GM12801 (cell line): ENCODE results near the gene CRAT.

Source experiments
- CTCF ChIP-seq: IDR thresholded peaks from one replicate; pipeline ENCODE4 v1.5.1; 2011; ENCODE audit warnings: control low read depth; ENCODE audit not compliant: insufficient read length; ENCODE audit errors: extremely low read depth

Gene CRAT

DNA sequence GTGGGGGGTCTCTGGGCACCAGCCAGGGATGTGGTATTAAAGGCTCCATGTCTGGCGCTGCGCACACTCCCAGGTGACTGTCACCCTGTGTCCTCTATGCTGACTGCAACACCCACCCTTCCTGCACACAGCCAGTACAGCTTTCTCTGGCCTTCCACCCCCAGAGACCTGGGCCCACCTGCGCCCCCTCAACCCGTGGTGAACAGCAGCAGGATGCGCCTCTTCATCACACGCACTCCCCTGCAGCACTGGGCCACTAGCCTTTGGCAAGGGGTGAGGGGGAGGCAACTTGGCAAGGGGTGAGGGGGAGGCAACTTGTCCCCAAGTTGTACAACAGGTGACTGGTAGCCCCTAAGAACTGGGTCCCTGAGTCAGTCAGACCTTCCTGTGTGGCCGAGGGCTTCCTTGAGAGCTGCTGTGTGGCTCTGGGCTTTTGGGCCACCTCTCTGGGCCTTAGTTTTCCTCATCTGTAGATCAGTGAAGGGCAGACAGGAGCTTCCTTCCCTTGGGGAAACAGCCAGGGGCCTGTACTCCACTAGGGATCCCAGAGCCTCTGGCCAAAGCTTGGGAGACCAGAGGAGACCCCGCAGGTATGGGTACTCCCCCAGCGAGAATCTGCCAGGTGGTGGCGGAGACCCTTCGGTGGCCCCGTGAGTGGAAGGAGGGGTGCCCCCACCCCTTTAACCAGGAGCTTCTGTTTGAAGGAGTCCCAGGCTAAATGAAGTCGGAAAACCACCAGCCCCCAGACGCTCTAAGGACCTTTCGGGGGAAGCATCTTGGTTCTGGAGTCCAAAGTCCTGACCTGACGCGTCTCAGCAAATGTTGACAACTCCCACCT lies 4.5 kb downstream of the CRAT start:
- no peak for TF ChIP-seq CTCF

- TF ChIP-seq CTCF = no peak
Observed at GRCh38 chr9:129104051-129104450, 6.5 kb downstream of the CRAT start.

GRCh38 chr9:129103595-129103965 lies 7.0 kb downstream of the CRAT start:
- TF ChIP-seq CTCF = no peak

GRCh38 chr9:129102791-129103594 lies 7.6 kb downstream of the CRAT start:
- TF ChIP-seq CTCF = no peak

- TF ChIP-seq CTCF = no peak
Observed at GRCh38 chr9:129102095-129102525, 8.5 kb downstream of the CRAT start.

- no peak for TF ChIP-seq CTCF
Observed at GRCh38 chr9:129101279-129101678, 9.3 kb downstream of the CRAT start.

- TF ChIP-seq CTCF = no peak
Observed at GRCh38 chr9:129100383-129101169, 10.0 kb downstream of the CRAT start.
